WTC11 (cell line): ENCODE measurements around the gene TRPC3. TPM values are rescaled to one million over a fixed set of nuclear protein-coding genes. Genes with fewer than 3 reads are reported as not detected.

Experiments used
- ATAC-seq: fragments of 200-7000 bp; cut with Tn5 transposase; 2 replicates; pipeline ENCODE4 v1.10.0; 2021; ENCODE audit warnings: mild to moderate bottlenecking, moderate library complexity
- CTCF ChIA-PET: fragments of 300-600 bp; sonication (Branson Sonifier 250); formaldehyde crosslinking; loops from one replicate; lab custom pipeline; 2021; ENCODE audit warnings: antibody characterized with exemption; lab: Charles Lee
- POLR2A ChIA-PET: fragments of 350-600 bp; sonication (Branson Sonifier 250); formaldehyde crosslinking; loops from one replicate; lab custom pipeline; 2021; ENCODE audit warnings: antibody characterized with exemption; lab: Charles Lee
- DNase-seq: peaks from one replicate; pipeline ENCODE4 v3.0.0; 2021; ENCODE audit warnings: low spot score
- H3K27ac Mint-ChIP-seq: 2 replicates; pipeline ENCODE4 v1.8.0; 2021; ENCODE audit warnings: mixed read lengths
- H3K27me3 Mint-ChIP-seq: 2 replicates; pipeline ENCODE4 v1.8.0; 2021; ENCODE audit warnings: low read depth, mild to moderate bottlenecking, moderate library complexity, mixed read lengths
- H3K36me3 Mint-ChIP-seq: 2 replicates; pipeline ENCODE4 v1.8.0; 2021; ENCODE audit warnings: mixed read lengths
- H3K4me1 Mint-ChIP-seq: 2 replicates; pipeline ENCODE4 v1.8.0; 2022; ENCODE audit warnings: mixed read lengths
- H3K4me3 Mint-ChIP-seq: 2 replicates; pipeline ENCODE4 v1.8.0; 2021; ENCODE audit warnings: mild to moderate bottlenecking, moderate library complexity, mixed read lengths
- H3K9me3 Mint-ChIP-seq: 2 replicates; pipeline ENCODE4 v1.8.0; 2021; ENCODE audit warnings: mixed read lengths
- AFF4 ChIP-seq: sonication (generic); formaldehyde crosslinking; IDR thresholded peaks from 2 replicates; pipeline ENCODE4 v1.8.1; 2023; ENCODE audit warnings: mild to moderate bottlenecking, missing genetic modification reagents, borderline replicate concordance
- ARID4B ChIP-seq: sonication (generic); formaldehyde crosslinking; IDR thresholded peaks from 2 replicates; pipeline ENCODE4 v1.8.0; 2023; ENCODE audit warnings: missing genetic modification reagents, mild to moderate bottlenecking, borderline replicate concordance
- ATF2 ChIP-seq: sonication (generic); formaldehyde crosslinking; IDR thresholded peaks from 2 replicates; pipeline ENCODE4 v1.8.1; 2022; ENCODE audit warnings: low read depth, missing genetic modification reagents, borderline replicate concordance
- CBFB ChIP-seq: sonication (generic); formaldehyde crosslinking; IDR thresholded peaks from 2 replicates; pipeline ENCODE4 v1.8.1; 2022; ENCODE audit warnings: mild to moderate bottlenecking, low read depth, missing genetic modification reagents
- EMX1 ChIP-seq: fragments of 250-450 bp; sonication (Bioruptor Pico); IDR thresholded peaks from 2 replicates; pipeline ENCODE4 v1.8.0; 2021; ENCODE audit warnings: mild to moderate bottlenecking
- FOXJ3 ChIP-seq: sonication (generic); formaldehyde crosslinking; IDR thresholded peaks from 2 replicates; pipeline ENCODE4 v1.9.0; 2021; ENCODE audit warnings: missing genetic modification reagents, mild to moderate bottlenecking, borderline replicate concordance
- MYBL2 ChIP-seq: sonication (generic); formaldehyde crosslinking; IDR thresholded peaks from 2 replicates; pipeline ENCODE4 v1.8.1; 2023; ENCODE audit warnings: mild to moderate bottlenecking, moderate library complexity, missing genetic modification reagents
- SMAD3 ChIP-seq: sonication (generic); formaldehyde crosslinking; IDR thresholded peaks from 2 replicates; pipeline ENCODE4 v1.8.0; 2022; ENCODE audit warnings: missing genetic modification reagents, mild to moderate bottlenecking, borderline replicate concordance
- ZNF425 ChIP-seq: fragments of 250-450 bp; sonication (Bioruptor Pico); conservative IDR thresholded peaks from 2 replicates; pipeline ENCODE4 v1.9.0; 2021; ENCODE audit warnings: mild to moderate bottlenecking
- ZNF532 ChIP-seq: fragments of 250-450 bp; sonication (Bioruptor Pico); IDR thresholded peaks from 2 replicates; pipeline ENCODE4 v1.9.0; 2021; ENCODE audit warnings: mild to moderate bottlenecking, borderline replicate concordance
- ZSCAN18 ChIP-seq: fragments of 250-450 bp; sonication (Bioruptor Pico); IDR thresholded peaks from 2 replicates; pipeline ENCODE4 v2.1.2; 2022; ENCODE audit warnings: mild to moderate bottlenecking, moderate library complexity
- total RNA-seq: library from RNA; stranded (reverse); gene quantifications from 3 replicates; pipeline ENCODE4 v1.2.3, GENCODE V29; 2021

The TRPC3 gene
- total RNA-seq, 1 experiment from 2014 or later = 0.26 TPM

GRCh38 chr4:121936101-121936500 lies 15.8 kb downstream of the TRPC3 start:
- H3K4me1 Mint-ChIP-seq = 0 out of 2 replicates have a peak, but pooled peaks cover 2% of the 10 kb centered on the region
- no peaks in the 10 kb centered on the region for H3K27me3 Mint-ChIP-seq
- H3K4me3 Mint-ChIP-seq = no peak overlapping the region
- H3K9me3 Mint-ChIP-seq = no peaks in the 10 kb centered on the region
- no peaks in the 10 kb centered on the region for H3K36me3 Mint-ChIP-seq
- DNase-seq (no peak), ATAC-seq (no peak)
- H3K27ac Mint-ChIP-seq = no peak overlapping the region
- CTCF ChIA-PET = no interaction called here
- TF ChIP-seq CBFB (CRISPR knock-in tag) (no peak), MYBL2 (CRISPR knock-in tag) (no peak), ATF2 (no peak), SMAD3 (CRISPR knock-in tag) (no peak), EMX1 (CRISPR knock-in tag) (no peak), ARID4B (CRISPR knock-in tag) (no peak), AFF4 (CRISPR knock-in tag) (no peak), ZNF425 (CRISPR knock-in tag) (no peak), FOXJ3 (no peak), ZNF532 (CRISPR knock-in tag) (no peak), ZSCAN18 (CRISPR knock-in tag) (no peak)
- POLR2A ChIA-PET = no interaction called here
